NOMO-1 treated with dmso at 0.1 percent for 144 hours (cell line): ENCODE data around the gene CXCL9.
"Not testable (repeated sequence)": the region's sequence is repeated elsewhere in the genome, so short reads cannot be mapped to it uniquely, and the experiment has no call there.

Experiments used
- DNase-seq: peaks from one replicate; lab custom pipeline; 2025; ENCODE audit not compliant: unreplicated experiment; lab: John Stamatoyannopoulos, UW

Gene CXCL9

DNA sequence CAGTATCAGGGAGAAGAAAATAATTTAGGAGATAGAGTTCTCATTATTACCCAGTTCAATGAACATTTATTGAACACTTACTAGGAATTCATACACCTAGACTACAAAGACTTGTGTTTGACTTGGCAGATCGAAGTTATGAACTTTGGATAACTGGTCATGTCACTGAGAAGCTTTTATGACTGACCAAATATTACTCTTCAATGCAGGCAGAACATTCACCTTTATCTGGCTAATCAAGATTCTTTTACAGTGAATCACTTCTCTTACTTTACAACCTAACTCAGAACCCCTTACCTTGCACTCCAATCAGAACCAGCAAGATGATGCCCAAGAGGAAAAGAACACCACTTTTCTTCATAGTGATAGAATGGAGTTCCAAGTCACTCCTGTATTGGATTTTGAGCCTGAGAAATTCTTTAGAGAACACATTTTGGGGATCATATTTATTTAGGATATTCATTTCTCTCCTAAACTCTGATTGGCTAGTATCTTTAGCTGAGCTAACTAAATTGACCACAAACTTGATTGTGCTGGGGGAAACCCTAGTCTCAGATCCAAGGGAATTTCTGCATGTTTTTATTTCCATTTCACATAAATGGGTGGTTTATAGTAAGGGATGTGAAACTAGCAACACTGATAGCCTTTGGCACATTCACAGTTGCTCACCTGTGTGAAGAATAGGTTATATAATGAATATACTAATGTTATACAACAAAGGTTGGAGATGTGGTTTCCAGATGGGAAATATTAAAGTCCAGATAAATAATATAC is at the start of gene CXCL9:
Gene CXCL9, minus strand, starts transcription at position 421 of the 774 bp plus-strand sequence. Its CDS starts 60 bp downstream, at position 361.
- no peak for DNase-seq

- no peak for DNase-seq
These were observed 48.1 kb upstream of the CXCL9 start for GRCh38 chr4:76055421-76055820.

DNA sequence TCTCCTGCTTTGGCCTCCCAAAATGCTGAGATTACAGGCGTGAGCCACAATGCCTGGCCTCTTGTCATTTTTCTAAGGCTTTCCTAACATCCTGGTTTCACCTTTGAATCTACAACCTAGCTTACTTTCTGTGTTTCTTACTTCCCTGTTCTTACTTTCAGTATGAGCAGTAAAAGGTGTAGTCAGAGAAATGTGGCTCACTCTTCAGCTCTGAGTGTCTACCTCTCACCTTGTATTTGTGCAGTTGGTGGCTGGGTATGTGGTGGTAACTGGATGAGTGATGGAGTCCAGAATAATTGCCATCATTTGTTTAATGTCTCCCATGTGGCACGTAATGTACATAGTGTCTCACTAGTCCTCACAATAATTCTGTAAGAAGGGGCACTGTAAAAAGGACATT is 47.7 kb upstream of the CXCL9 start:
- DNase-seq = no peak

GRCh38 chr4:76053730-76054129 is 46.4 kb upstream of the CXCL9 start:
- no peak for DNase-seq

DNA sequence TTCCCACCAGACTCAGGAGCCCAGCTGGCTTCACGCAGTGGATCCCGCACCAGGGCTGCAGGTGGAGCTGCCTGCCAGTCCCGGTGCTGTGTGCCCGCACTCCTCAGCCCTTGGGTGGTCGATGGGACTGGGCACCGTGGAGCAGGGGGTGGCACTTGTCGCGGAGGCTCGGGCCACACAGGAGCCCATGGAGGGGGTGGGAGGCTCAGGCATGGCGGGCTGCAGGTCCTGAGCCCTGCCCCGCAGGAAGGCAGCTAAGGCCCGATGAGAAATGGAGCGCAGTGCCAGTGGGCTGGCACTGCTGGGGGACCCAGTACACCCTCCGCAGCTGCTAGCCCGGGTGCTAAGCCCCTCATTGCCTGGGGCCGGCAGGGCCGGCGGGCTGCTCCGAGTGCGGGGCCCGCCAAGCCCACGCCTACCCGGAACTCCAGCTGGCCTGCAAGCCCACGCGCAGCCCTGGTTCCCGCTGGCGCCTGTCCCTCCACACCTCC is 43.3 kb upstream of the CXCL9 start:
- DNase-seq = not testable (repeated sequence)

GRCh38 chr4:76049860-76050416 is 42.6 kb upstream of the CXCL9 start:
- not testable (repeated sequence) for DNase-seq

DNA sequence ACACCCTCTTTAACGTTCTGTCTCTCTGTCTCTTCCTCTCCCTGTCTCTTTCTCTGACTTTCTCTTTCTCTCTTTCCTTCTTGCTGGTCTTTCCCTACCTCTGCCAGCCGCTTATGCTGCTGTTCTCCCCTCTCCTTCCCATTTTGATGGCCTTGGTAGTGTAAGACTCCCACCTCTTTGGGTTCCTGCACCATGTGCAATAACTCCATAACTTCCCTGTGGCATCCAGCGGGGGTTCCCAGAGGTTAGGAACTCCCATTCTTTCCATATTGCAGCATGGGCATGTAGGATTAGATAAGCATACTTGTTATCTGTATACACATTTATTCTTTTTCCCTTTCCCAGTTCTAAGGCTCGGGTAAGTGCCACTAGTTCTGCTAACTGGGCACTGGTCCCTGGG is 37.4 kb upstream of the CXCL9 start:
- DNase-seq = not testable (repeated sequence)

DNA sequence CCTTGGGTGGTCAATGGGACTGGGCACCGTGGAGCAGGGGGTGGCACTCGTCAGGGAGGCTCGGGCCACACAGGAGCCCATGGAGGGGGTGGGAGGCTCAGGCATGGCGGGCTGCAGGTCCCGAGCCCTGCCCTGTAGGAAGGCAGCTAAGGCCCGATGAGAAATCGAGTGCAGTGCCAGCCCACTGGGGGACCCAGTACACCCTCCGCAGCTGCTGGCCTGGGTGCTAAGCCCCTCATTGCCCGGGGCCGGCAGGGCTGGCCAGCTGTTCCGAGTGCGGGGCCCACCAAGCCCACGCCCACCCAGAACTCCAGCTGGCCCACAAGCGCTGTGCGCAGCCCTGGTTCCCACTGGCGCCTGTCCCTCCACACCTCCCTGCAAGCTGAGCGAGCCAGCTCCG is 36.0 kb upstream of the CXCL9 start:
- DNase-seq = not testable (repeated sequence)

- not testable (repeated sequence) for DNase-seq
These were observed 35.1 kb upstream of the CXCL9 start for GRCh38 chr4:76042241-76042998.

DNA sequence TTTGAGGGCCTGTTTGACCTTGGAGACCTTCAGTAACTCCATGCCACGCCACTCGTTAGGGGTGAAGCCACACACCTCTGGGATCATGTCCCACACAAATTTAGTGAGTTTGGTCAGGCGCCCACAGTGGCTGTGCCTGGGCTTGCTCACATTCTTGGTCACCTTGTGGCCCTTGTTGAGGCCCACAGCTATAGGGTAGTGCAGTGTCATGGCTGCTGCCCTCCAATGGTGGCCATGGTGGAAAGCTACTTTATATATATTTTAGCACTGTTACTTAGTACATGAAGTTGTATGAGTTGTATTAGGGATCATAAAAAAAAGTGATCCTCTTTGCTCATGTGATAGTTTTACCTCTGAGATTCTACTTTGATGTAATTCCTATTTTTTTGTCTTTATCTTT is 29.5 kb upstream of the CXCL9 start:
- DNase-seq = no peak

DNA sequence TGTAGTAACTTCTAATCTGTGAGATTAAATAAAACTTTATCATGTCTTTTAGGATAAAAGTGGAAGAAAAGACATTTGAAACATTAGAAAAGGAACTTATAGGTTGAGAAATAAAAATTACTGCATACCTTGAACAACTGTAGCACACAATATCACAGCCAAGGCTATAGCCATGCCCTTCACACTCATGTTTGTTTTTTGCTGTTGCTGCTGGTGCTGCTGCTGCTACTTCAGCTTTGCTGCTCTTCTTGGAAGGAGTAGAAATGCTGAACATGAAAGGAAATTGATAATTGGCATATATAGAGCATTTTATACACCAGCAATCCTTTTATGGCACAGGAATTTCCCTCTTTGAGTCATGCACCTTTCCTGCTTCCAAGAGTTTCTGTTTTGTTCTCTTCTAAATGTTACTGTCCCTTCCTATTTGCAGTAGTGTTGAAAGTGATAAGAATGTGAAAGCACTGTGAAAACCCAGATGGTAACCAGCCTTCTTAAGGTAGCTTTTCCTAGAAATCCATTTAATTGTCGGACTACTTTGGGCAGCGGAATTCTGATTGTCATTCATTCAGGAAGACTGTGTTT is 28.6 kb upstream of the CXCL9 start, which contains the start of gene CXCL11:
Gene CXCL11, minus strand, starts transcription at position 272 of the 582 bp plus-strand sequence. Its CDS starts 83 bp downstream, at position 189.
- no peak for DNase-seq

- peak; percentile 80 for DNase-seq
These were observed 27.8 kb upstream of the CXCL9 start for GRCh38 chr4:76035141-76035540.

GRCh38 chr4:76029300-76029699 is 22.0 kb upstream of the CXCL9 start:
- DNase-seq = no peak

- DNase-seq = peak; percentile 39
These were observed 21.0 kb upstream of the CXCL9 start for GRCh38 chr4:76028350-76028765.

GRCh38 chr4:76024065-76024464 is 16.8 kb upstream of the CXCL9 start:
- peak; percentile 44 for DNase-seq

DNA sequence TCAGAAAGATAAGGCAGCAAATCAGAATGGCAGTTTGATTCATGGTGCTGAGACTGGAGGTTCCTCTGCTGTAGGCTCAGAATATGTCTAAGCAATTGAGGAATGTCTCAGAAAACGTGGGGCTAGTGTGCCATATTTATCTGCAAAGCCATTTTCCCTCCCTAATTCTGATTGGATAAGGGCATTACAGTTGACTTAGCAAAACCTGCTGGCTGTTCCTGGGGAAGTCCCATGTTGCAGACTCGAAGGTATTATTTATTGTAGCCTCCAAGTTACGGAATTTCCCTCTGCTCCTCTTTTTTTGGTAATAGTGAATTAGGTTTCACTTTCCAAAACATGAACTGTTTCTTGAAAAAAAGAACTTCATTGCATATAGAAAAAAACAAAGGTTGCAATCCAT is 16.1 kb upstream of the CXCL9 start, which contains the start of gene CXCL10:
Gene CXCL10, minus strand, starts transcription at position 109 of the 400 bp plus-strand sequence. Its CDS starts 66 bp downstream, at position 43.
- no peak for DNase-seq

GRCh38 chr4:76022677-76023076 is 15.4 kb upstream of the CXCL9 start:
- no peak for DNase-seq

DNA sequence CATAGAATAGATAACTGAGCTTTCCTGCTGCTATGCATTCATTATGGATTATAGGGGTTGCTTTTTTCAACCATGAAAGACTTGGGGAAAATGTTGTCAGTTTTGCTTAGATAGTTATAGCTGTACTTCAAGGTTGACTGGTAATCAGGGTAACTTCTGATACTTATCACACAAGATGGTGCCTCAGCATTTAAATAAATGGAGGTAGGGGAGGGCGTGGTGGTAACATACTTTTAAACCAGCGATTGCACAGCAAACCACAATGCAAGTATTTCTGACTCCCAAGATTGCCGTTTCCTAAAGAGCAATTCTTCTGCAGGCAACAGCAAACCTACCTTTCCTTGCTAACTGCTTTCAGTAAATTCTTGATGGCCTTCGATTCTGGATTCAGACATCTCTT is 14.7 kb upstream of the CXCL9 start:
- no peak for DNase-seq

- no peak for DNase-seq
These were observed 9.9 kb upstream of the CXCL9 start for GRCh38 chr4:76017056-76017686.

GRCh38 chr4:76016393-76016792 is 9.1 kb upstream of the CXCL9 start:
- DNase-seq = no peak

- DNase-seq = no peak
These were observed 6.2 kb upstream of the CXCL9 start for GRCh38 chr4:76013540-76013939.
